OCI-LY7 (cell line): Measurements from ENCODE around the gene SCD. TPM values are rescaled to one million over a fixed set of nuclear protein-coding genes. Genes with fewer than 3 reads are reported as not detected.
A peak's percentile ranks its signal among the peaks of the same experiment; 100 is the strongest.
"Not testable (repeated sequence)": the region's sequence is repeated elsewhere in the genome, so short reads cannot be mapped to it uniquely, and the experiment has no call there.

Experiments used
- BruUV-seq: library from RNA; stranded (reverse); fragments of 400-500 nt; replicated peaks from 2 replicates; lab custom pipeline; 2021; lab: Mats Ljungman, UMichigan
- CTCF ChIA-PET: fragments of 300-600 bp; sonication (Branson Sonifier 250); formaldehyde crosslinking; loops from one replicate; lab custom pipeline; 2022; ENCODE audit warnings: antibody characterized with exemption; ENCODE audit not compliant: unreplicated experiment; lab: Charles Lee
- POLR2A ChIA-PET: fragments of 300-600 bp; sonication (Branson Sonifier 250); formaldehyde crosslinking; loops from one replicate; lab custom pipeline; 2022; ENCODE audit warnings: antibody characterized with exemption; lab: Charles Lee
- DNase-seq: peaks from one replicate; pipeline ENCODE4 v3.0.0-alpha.2; 2015; ENCODE audit warnings: low spot score
- H2AFZ ChIP-seq: fragments of 200-600 bp; sonication (generic), shearing (Covaris generic); 2 replicates; pipeline ENCODE4 v1.6.1; 2014; ENCODE audit warnings: mild to moderate bottlenecking, antibody characterized with exemption, low read length, moderate library complexity
- H3K27ac ChIP-seq: fragments of 200-600 bp; sonication (generic); 2 replicates; pipeline ENCODE4 v1.5.1; 2014; ENCODE audit warnings: mixed run types, low read depth, mild to moderate bottlenecking, moderate library complexity, low read length, inconsistent platforms; ENCODE audit not compliant: poor library complexity, severe bottlenecking
- H3K36me3 ChIP-seq: fragments of 200-600 bp; sonication (generic); 2 replicates; pipeline ENCODE4 v1.6.1; 2014; ENCODE audit warnings: mild to moderate bottlenecking, antibody characterized with exemption, low read length, moderate library complexity, mixed read lengths; ENCODE audit not compliant: insufficient read depth
- H3K4me1 ChIP-seq: fragments of 200-600 bp; sonication (generic); 2 replicates; pipeline ENCODE4 v1.5.1; 2014; ENCODE audit warnings: mild to moderate bottlenecking, low read length; ENCODE audit not compliant: insufficient read depth, poor library complexity, severe bottlenecking
- H3K4me2 ChIP-seq: fragments of 200-600 bp; sonication (generic); 2 replicates; pipeline ENCODE4 v1.6.1; 2014; ENCODE audit warnings: mild to moderate bottlenecking, low read length
- H3K4me3 ChIP-seq: fragments of 200-600 bp; sonication (generic); 2 replicates; pipeline ENCODE4 v1.5.1; 2014; ENCODE audit warnings: mild to moderate bottlenecking, low read depth, low read length; ENCODE audit not compliant: poor library complexity, severe bottlenecking
- H3K79me2 ChIP-seq: fragments of 200-600 bp; sonication (generic); 2 replicates; pipeline ENCODE4 v1.6.1; 2016; ENCODE audit warnings: low read depth, mild to moderate bottlenecking, low read length, moderate library complexity, mixed read lengths; ENCODE audit not compliant: insufficient read depth
- H3K9me2 ChIP-seq: fragments of 200-600 bp; sonication (generic); 2 replicates; pipeline ENCODE4 v1.6.1; 2016; ENCODE audit warnings: mild to moderate bottlenecking, low read length, mixed read lengths; ENCODE audit not compliant: insufficient read depth
- H3K9me3 ChIP-seq: fragments of 200-600 bp; sonication (generic); 2 replicates; pipeline ENCODE4 v1.6.1; 2014; ENCODE audit warnings: mild to moderate bottlenecking, mixed run types, low read length, mixed read lengths
- H4K20me1 ChIP-seq: fragments of 200-600 bp; sonication (generic); 2 replicates; pipeline ENCODE4 v1.6.1; 2014; ENCODE audit warnings: mild to moderate bottlenecking, antibody characterized with exemption, low read length, moderate library complexity, mixed read lengths; ENCODE audit not compliant: insufficient read depth
- CTCF ChIP-seq: fragments of 200-600 bp; sonication (generic); conservative IDR thresholded peaks from 2 replicates; pipeline ENCODE4 v1.5.1; 2014; ENCODE audit warnings: mild to moderate bottlenecking, antibody characterized with exemption, low read length, moderate library complexity, mixed read lengths
- EZH2phosphoT487 ChIP-seq: fragments of 200-600 bp; sonication (generic); IDR thresholded peaks from 2 replicates; pipeline ENCODE4 v1.6.1; 2018; ENCODE audit warnings: low read depth, borderline replicate concordance, mild to moderate bottlenecking, mixed run types, antibody characterized with exemption, low read length, moderate library complexity, mixed read lengths
- intact Hi-C: fragments of 100-400 bp; cut with micrococcal nuclease; formaldehyde crosslinking; loops from one replicate; pipeline ENCODE4 v1.10.0; 2022; ENCODE audit not compliant: unreplicated experiment
- total RNA-seq, 2 experiments: library from RNA; depleted of rRNA in 1 of 2; stranded (reverse); fragments of >200 nt in 1 of 2; shearing (Covaris generic) in 1 of 2; gene quantifications; 2 replicates each; pipeline ENCODE4 v1.2.3, GENCODE V29; 2014 to 2022

The SCD gene
- total RNA-seq, 2 experiments from 2014 or later = 76.8 to 327 TPM

- H3K9me2 ChIP-seq = no peaks in the 10 kb centered on the region
- DNase-seq = peak; percentile 14
- H3K4me3 ChIP-seq = peak overlapping the region; percentile 73
- CTCF ChIA-PET = interaction anchor here (1.1 kb wide), 2 partner anchors 25 to 27 kb away, joined by 4 read pairs; no protein-coding TSS in a partner anchor
- no peaks in the 10 kb centered on the region for H3K36me3 ChIP-seq
- peak overlapping the region; percentile 90 for H3K4me2 ChIP-seq
- H3K27ac ChIP-seq = peak overlapping the region; percentile 71
- H4K20me1 ChIP-seq = no peaks in the 10 kb centered on the region
- H2AFZ ChIP-seq = peak overlapping the region; percentile 82
- peaks cover 58% of the 10 kb centered on the region for H3K4me1 ChIP-seq
- POLR2A ChIA-PET = interaction anchor here (0.6 to 3.6 kb wide), 4 partner anchors 10 to 34 kb away, joined by 3 to 88 read pairs (median 4); partner anchors contain the start of gene SCD
- H3K79me2 ChIP-seq = peaks cover 16% of the 10 kb centered on the region; the same call in 1 of the 2 replicates
- H3K9me3 ChIP-seq = no peaks in the 10 kb centered on the region
- no TSS peak for BruUV-seq
- no peak for TF ChIP-seq CTCF
- no peak for TF ChIP-seq EZH2phosphoT487
- intact Hi-C loops = loop anchor here (5.0 to 10.0 kb wide), 3 partner anchors 37 to 362 kb away; partner anchors contain the start of gene ERLIN1
These were observed 27.2 kb downstream of the SCD start for GRCh38 chr10:100374200-100374655.

- BruUV-seq, H3K36me3 ChIP-seq, H3K9me2 ChIP-seq, H4K20me1 ChIP-seq, H2AFZ ChIP-seq, DNase-seq, H3K9me3 ChIP-seq: not testable (repeated sequence)
- Histone ChIP-seq H3K79me2 (peaks cover 16% of the 10 kb centered on the region; the same call in 1 of the 2 replicates), H3K4me3 (peak overlapping the region; percentile 73), H3K27ac (peak overlapping the region; percentile 71), H3K4me2 (peak overlapping the region; percentile 90), H3K4me1 (peaks cover 60% of the 10 kb centered on the region)
- CTCF ChIA-PET = interaction anchor here (1.1 kb wide), 1 partner anchor 27 kb away, joined by 4 read pairs; no protein-coding TSS in a partner anchor
- POLR2A ChIA-PET = interaction anchor here (0.6 to 3.6 kb wide), 5 partner anchors 11 to 47 kb away, joined by 3 to 88 read pairs (median 3); partner anchors contain the start of gene SCD
- intact Hi-C loops = loop anchor here (5.0 to 10.0 kb wide), 3 partner anchors 38 to 363 kb away; partner anchors contain the start of gene ERLIN1
These were observed 27.8 kb downstream of the SCD start for GRCh38 chr10:100374677-100375353.

GRCh38 chr10:100376656-100377055, 29.6 kb downstream of the SCD start:
- H3K9me3 ChIP-seq, H3K4me2 ChIP-seq, POLR2A ChIA-PET, DNase-seq, H3K4me3 ChIP-seq, H3K36me3 ChIP-seq, H2AFZ ChIP-seq, BruUV-seq, CTCF ChIA-PET, H3K27ac ChIP-seq, H3K9me2 ChIP-seq, H4K20me1 ChIP-seq: not testable (repeated sequence)
- Histone ChIP-seq H3K79me2 (peaks cover 16% of the 10 kb centered on the region; the same call in 1 of the 2 replicates), H3K4me1 (peaks cover 47% of the 10 kb centered on the region)
- intact Hi-C loops = loop anchor here (10.0 kb wide), 1 partner anchor 192 kb away; the partner anchor contains the start of gene ERLIN1
